ENCODE measurements around the gene YPEL2.

DNA sequence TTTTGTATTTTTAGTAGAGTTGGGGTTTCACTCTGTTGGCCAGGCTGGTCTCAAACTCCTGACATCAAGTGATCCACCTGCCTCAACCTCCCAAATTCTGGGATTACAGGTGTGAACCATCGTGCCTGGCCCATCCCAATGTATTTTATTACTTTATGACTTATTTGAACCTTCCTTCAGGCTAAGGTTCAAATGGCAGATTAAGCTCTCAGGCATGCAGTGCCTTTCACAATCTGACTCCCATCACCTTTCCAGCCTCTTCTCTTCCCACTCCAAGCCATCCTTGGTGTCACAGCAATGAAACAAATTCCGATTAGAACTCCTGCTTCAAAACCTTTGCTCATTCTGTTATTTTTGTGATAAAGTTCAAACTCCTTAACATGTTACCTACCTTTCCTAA lies 26.6 kb upstream of the YPEL2 start:
- no peak for TF ChIP-seq ZNF747 (tag by site-specific recombination; IDR thresholded peaks at IDR 0.05)
- TF ChIP-seq ZNF433 (tag by site-specific recombination; IDR thresholded peaks at IDR 0.05; ENCODE audit: low read depth): no peak
- TF ChIP-seq, protein P1, sequence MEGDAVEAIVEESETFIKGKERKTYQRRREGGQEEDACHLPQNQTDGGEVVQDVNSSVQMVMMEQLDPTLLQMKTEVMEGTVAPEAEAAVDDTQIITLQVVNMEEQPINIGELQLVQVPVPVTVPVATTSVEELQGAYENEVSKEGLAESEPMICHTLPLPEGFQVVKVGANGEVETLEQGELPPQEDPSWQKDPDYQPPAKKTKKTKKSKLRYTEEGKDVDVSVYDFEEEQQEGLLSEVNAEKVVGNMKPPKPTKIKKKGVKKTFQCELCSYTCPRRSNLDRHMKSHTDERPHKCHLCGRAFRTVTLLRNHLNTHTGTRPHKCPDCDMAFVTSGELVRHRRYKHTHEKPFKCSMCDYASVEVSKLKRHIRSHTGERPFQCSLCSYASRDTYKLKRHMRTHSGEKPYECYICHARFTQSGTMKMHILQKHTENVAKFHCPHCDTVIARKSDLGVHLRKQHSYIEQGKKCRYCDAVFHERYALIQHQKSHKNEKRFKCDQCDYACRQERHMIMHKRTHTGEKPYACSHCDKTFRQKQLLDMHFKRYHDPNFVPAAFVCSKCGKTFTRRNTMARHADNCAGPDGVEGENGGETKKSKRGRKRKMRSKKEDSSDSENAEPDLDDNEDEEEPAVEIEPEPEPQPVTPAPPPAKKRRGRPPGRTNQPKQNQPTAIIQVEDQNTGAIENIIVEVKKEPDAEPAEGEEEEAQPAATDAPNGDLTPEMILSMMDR (tag by site-specific recombination; IDR thresholded peaks at IDR 0.05): no peak
- no peak for TF ChIP-seq MYNN (tag by site-specific recombination; IDR thresholded peaks at IDR 0.05; ENCODE audit: borderline replicate concordance)
- no peak for TF ChIP-seq TCF7L2 (IDR thresholded peaks at IDR 0.05; ENCODE audit: borderline replicate concordance, low read depth, low read length)
- TF ChIP-seq ZNF768 (tag by site-specific recombination; IDR thresholded peaks at IDR 0.05): no peak
- TF ChIP-seq, protein P2, sequence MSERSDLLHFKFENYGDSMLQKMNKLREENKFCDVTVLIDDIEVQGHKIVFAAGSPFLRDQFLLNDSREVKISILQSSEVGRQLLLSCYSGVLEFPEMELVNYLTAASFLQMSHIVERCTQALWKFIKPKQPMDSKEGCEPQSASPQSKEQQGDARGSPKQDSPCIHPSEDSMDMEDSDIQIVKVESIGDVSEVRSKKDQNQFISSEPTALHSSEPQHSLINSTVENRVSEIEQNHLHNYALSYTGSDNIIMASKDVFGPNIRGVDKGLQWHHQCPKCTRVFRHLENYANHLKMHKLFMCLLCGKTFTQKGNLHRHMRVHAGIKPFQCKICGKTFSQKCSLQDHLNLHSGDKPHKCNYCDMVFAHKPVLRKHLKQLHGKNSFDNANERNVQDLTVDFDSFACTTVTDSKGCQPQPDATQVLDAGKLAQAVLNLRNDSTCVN (tag by site-specific recombination; optimal IDR thresholded peaks at IDR 0.05): no peak
- TF ChIP-seq, protein P3, sequence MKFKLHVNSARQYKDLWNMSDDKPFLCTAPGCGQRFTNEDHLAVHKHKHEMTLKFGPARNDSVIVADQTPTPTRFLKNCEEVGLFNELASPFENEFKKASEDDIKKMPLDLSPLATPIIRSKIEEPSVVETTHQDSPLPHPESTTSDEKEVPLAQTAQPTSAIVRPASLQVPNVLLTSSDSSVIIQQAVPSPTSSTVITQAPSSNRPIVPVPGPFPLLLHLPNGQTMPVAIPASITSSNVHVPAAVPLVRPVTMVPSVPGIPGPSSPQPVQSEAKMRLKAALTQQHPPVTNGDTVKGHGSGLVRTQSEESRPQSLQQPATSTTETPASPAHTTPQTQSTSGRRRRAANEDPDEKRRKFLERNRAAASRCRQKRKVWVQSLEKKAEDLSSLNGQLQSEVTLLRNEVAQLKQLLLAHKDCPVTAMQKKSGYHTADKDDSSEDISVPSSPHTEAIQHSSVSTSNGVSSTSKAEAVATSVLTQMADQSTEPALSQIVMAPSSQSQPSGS (tag by site-specific recombination; IDR thresholded peaks at IDR 0.05; ENCODE audit: low read depth): no peak
- no peak for TF ChIP-seq ZNF184 (tag by site-specific recombination; IDR thresholded peaks at IDR 0.05)
- no peak for TF ChIP-seq ZNF169 (tag by site-specific recombination; IDR thresholded peaks at IDR 0.05)

Measured in HEK293 (cell line).